NCI-H2107 treated with DMSO at 0.1 percent for 48 hours (cell line): ENCODE measurements around the gene RBMS3.

ENCODE experiments used
- DNase-seq: peaks from one replicate; lab custom pipeline; 2025; ENCODE audit not compliant: unreplicated experiment; lab: John Stamatoyannopoulos, UW

RBMS3 gene

GRCh38 chr3:29608414-29609327 lies 327.8 kb downstream of the RBMS3 start:
- DNase-seq, result no peak

- DNase-seq, result no peak
Measured at GRCh38 chr3:29609328-29609811, 328.5 kb downstream of the RBMS3 start.

- DNase-seq, result no peak
Measured at GRCh38 chr3:29610781-29611180, 329.9 kb downstream of the RBMS3 start.

- DNase-seq, result no peak
Measured at GRCh38 chr3:29611252-29611651, 330.4 kb downstream of the RBMS3 start.

GRCh38 chr3:29612536-29612935 lies 331.7 kb downstream of the RBMS3 start:
- DNase-seq, result no peak

- DNase-seq, result no peak
Measured at GRCh38 chr3:29614954-29615353, 334.1 kb downstream of the RBMS3 start.

GRCh38 chr3:29618395-29619282 lies 337.8 kb downstream of the RBMS3 start:
- DNase-seq, result no peak

GRCh38 chr3:29619676-29620075 lies 338.8 kb downstream of the RBMS3 start:
- no peak for DNase-seq

GRCh38 chr3:29627136-29628117 lies 346.6 kb downstream of the RBMS3 start:
- DNase-seq, result no peak

GRCh38 chr3:29628795-29629194 lies 347.9 kb downstream of the RBMS3 start:
- no peak for DNase-seq

- no peak for DNase-seq
Measured at GRCh38 chr3:29635888-29636287, 355.0 kb downstream of the RBMS3 start.

GRCh38 chr3:29637068-29637467 lies 356.2 kb downstream of the RBMS3 start:
- no peak for DNase-seq

GRCh38 chr3:29639578-29640290 lies 358.9 kb downstream of the RBMS3 start:
- DNase-seq, result no peak

GRCh38 chr3:29642393-29643033 lies 361.6 kb downstream of the RBMS3 start:
- no peak for DNase-seq

- DNase-seq, result no peak
Measured at GRCh38 chr3:29643034-29643425, 362.2 kb downstream of the RBMS3 start.

GRCh38 chr3:29644261-29644660 lies 363.4 kb downstream of the RBMS3 start:
- DNase-seq, result no peak

GRCh38 chr3:29644956-29645636 lies 364.2 kb downstream of the RBMS3 start:
- DNase-seq, result no peak

- no peak for DNase-seq
Measured at GRCh38 chr3:29646043-29646442, 365.2 kb downstream of the RBMS3 start.
